H1 (cell line): ENCODE measurements around the gene BCAS1. TPM values are rescaled to one million over a fixed set of nuclear protein-coding genes. Genes with fewer than 3 reads are reported as not detected.

Source experiments
- CTCF ChIA-PET: fragments of 300-600 bp; sonication (Branson Sonifier 250); formaldehyde crosslinking; loops from one replicate; lab custom pipeline; 2021; ENCODE audit not compliant: partially characterized antibody; lab: Charles Lee
- POLR2A ChIA-PET: fragments of 300-600 bp; sonication (Branson Sonifier 250); formaldehyde crosslinking; loops from one replicate; lab custom pipeline; 2021; ENCODE audit warnings: inconsistent platforms; ENCODE audit not compliant: partially characterized antibody; lab: Charles Lee
- DNase-seq, 2 experiments: peaks; one replicate each; pipeline versions ENCODE4 v3.0.0 to v3.0.0-alpha.2; 2010 to 2022; ENCODE audit warnings: low spot score in 2 of 2, low read depth in 1 of 2, mixed read lengths in 1 of 2
- FAIRE-seq: peaks from 2 replicates; lab custom pipeline; 2011; peaks lifted over from hg19 to GRCh38; lab: Jason Lieb, UNC
- H2AFZ ChIP-seq: 2 replicates; pipeline ENCODE4 v1.8.1; 2012; ENCODE audit warnings: low read length, inconsistent platforms
- H2AK5ac ChIP-seq: 2 replicates; pipeline ENCODE4 v1.6.1; 2013; ENCODE audit warnings: low read depth, low read length
- H2BK120ac ChIP-seq: replicated peaks from 2 replicates; pipeline ENCODE3; 2013; ENCODE audit warnings: low read depth, low read length, inconsistent platforms
- H2BK12ac ChIP-seq: 2 replicates; pipeline ENCODE4 v1.6.1; 2013; ENCODE audit warnings: low read depth, low read length
- H2BK15ac ChIP-seq: 2 replicates; pipeline ENCODE4 v1.6.1; 2013; ENCODE audit warnings: low read length
- H2BK20ac ChIP-seq: 2 replicates; pipeline ENCODE4 v1.6.1; 2013; ENCODE audit warnings: low read length
- H2BK5ac ChIP-seq: 2 replicates; pipeline ENCODE4 v1.6.1; 2013; ENCODE audit warnings: low read depth, low read length
- H3K14ac ChIP-seq: 2 replicates; pipeline ENCODE4 v1.6.1; 2013; ENCODE audit warnings: inconsistent platforms; ENCODE audit not compliant: insufficient read length
- H3K18ac ChIP-seq: 2 replicates; pipeline ENCODE4 v1.6.1; 2013; ENCODE audit warnings: low read length; ENCODE audit errors: extremely low read depth
- H3K23ac ChIP-seq: 2 replicates; pipeline ENCODE4 v1.6.1; 2013; ENCODE audit warnings: inconsistent platforms; ENCODE audit not compliant: insufficient read length
- H3K23me2 ChIP-seq: 2 replicates; pipeline ENCODE4 v1.6.1; 2013; ENCODE audit warnings: low read depth, low read length
- H3K27ac ChIP-seq: 2 replicates; pipeline ENCODE4 v1.6.1; 2011; ENCODE audit warnings: low read depth, low read length, inconsistent platforms
- H3K27me3 ChIP-seq, 4 experiments: replicated peaks in 1 of 4; 1 replicate in 1 of 4; 2 replicates in 3 of 4; pipeline versions ENCODE4 v1.6.1 to v1.8.1; 2011 to 2013; ENCODE audit warnings: low read length in 3 of 4, mild to moderate bottlenecking in 3 of 4, inconsistent platforms in 2 of 4, mixed read lengths in 2 of 4, moderate library complexity in 1 of 4; ENCODE audit not compliant: control insufficient read depth in 3 of 4, insufficient read depth in 3 of 4; ENCODE audit errors: extremely low read depth in 1 of 4
- H3K36me3 ChIP-seq, 4 experiments: 2 replicates each; pipeline versions ENCODE4 v1.6.1 to v1.8.1; 2011 to 2013; ENCODE audit warnings: mild to moderate bottlenecking in 4 of 4, low read length in 3 of 4, moderate library complexity in 2 of 4, control low read depth in 1 of 4, inconsistent platforms in 1 of 4; ENCODE audit not compliant: insufficient read depth in 4 of 4, control insufficient read depth in 2 of 4
- H3K4ac ChIP-seq: replicated peaks from 2 replicates; pipeline ENCODE3; 2013; ENCODE audit warnings: low read length, low read depth, mixed read lengths, inconsistent platforms; ENCODE audit not compliant: insufficient read length
- H3K4me1 ChIP-seq, 4 experiments: replicated peaks in 1 of 4; 1 replicate in 1 of 4; 2 replicates in 3 of 4; pipeline versions ENCODE4 v1.6.1 to v1.8.1; 2011 to 2013; ENCODE audit warnings: low read length in 3 of 4, inconsistent platforms in 2 of 4, mixed read lengths in 1 of 4; ENCODE audit not compliant: insufficient read depth in 4 of 4, control insufficient read depth in 3 of 4
- H3K4me2 ChIP-seq, 2 experiments: 2 replicates each; pipeline versions ENCODE4 v1.6.1 to v1.8.1; 2011 to 2013; ENCODE audit warnings: low read depth in 2 of 2, low read length in 2 of 2, control low read depth in 1 of 2, inconsistent platforms in 1 of 2, mild to moderate bottlenecking in 1 of 2; ENCODE audit not compliant: insufficient read depth in 1 of 2
- H3K4me3 ChIP-seq, 4 experiments: fragments of 200-600, 300-600 bp in 1 of 4; sonication (generic), shearing (Covaris generic), sonication (Bioruptor Twin) in 1 of 4; 2 replicates each; pipeline versions ENCODE4 v1.5.1 to v1.8.1; 2011 to 2016; ENCODE audit warnings: low read length in 4 of 4, low read depth in 3 of 4, control low read depth in 2 of 4, inconsistent platforms in 2 of 4, mild to moderate bottlenecking in 2 of 4, mixed read lengths in 1 of 4, moderate library complexity in 1 of 4; ENCODE audit not compliant: insufficient read depth in 2 of 4; ENCODE audit errors: extremely low read depth in 1 of 4
- H3K56ac ChIP-seq: replicated peaks from 2 replicates; pipeline ENCODE3; 2013; ENCODE audit warnings: low read depth, mild to moderate bottlenecking, mixed read lengths, low read length, inconsistent platforms; ENCODE audit not compliant: insufficient read length
- H3K79me1 ChIP-seq: 2 replicates; pipeline ENCODE4 v1.6.1; 2013; ENCODE audit warnings: low read depth, low read length, control low read depth
- H3K79me2 ChIP-seq, 2 experiments: 2 replicates each; pipeline versions ENCODE4 v1.6.1 to v1.8.1; 2012 to 2013; ENCODE audit warnings: low read length in 2 of 2, mild to moderate bottlenecking in 2 of 2, inconsistent platforms in 1 of 2; ENCODE audit not compliant: insufficient read depth in 2 of 2, control insufficient read depth in 1 of 2
- H3K9ac ChIP-seq, 4 experiments: replicated peaks in 1 of 4; 1 replicate in 1 of 4; 2 replicates in 3 of 4; pipeline versions ENCODE4 v1.6.1 to v1.8.1; 2011 to 2013; ENCODE audit warnings: low read depth in 3 of 4, low read length in 3 of 4, control low read depth in 2 of 4, mild to moderate bottlenecking in 2 of 4, moderate library complexity in 2 of 4, inconsistent platforms in 1 of 4; ENCODE audit errors: extremely low read depth in 1 of 4
- H3K9me3 ChIP-seq, 2 experiments: 2 replicates each; pipeline versions ENCODE4 v1.6.1 to v1.8.1; 2012 to 2013; ENCODE audit warnings: mild to moderate bottlenecking in 2 of 2, moderate library complexity in 2 of 2, control low read depth in 1 of 2, inconsistent platforms in 1 of 2, low read depth in 1 of 2, low read length in 1 of 2, mixed read lengths in 1 of 2; ENCODE audit not compliant: insufficient read depth in 2 of 2
- H4K20me1 ChIP-seq, 2 experiments: replicated peaks in 1 of 2; 2 replicates each; pipeline versions ENCODE3 to v1.8.1; 2011 to 2013; ENCODE audit warnings: inconsistent platforms in 2 of 2, low read length in 2 of 2, mild to moderate bottlenecking in 1 of 2; ENCODE audit not compliant: insufficient read depth in 2 of 2, control insufficient read depth in 1 of 2
- H4K5ac ChIP-seq: 2 replicates; pipeline ENCODE4 v1.6.1; 2013; ENCODE audit warnings: low read length, low read depth, mixed read lengths, inconsistent platforms; ENCODE audit not compliant: insufficient read length
- H4K8ac ChIP-seq: 2 replicates; pipeline ENCODE4 v1.8.0; 2013; ENCODE audit warnings: mild to moderate bottlenecking, moderate library complexity, low read length, inconsistent platforms; ENCODE audit not compliant: insufficient read depth; ENCODE audit errors: extremely low read depth
- H4K91ac ChIP-seq: replicated peaks from 2 replicates; pipeline ENCODE3; 2013; ENCODE audit warnings: low read length, mixed read lengths, inconsistent platforms; ENCODE audit not compliant: insufficient read length
- BCL11A ChIP-seq, 2 experiments: IDR thresholded peaks; one replicate each; pipeline ENCODE4 v1.6.1; 2011; ENCODE audit warnings: low read depth in 2 of 2, low read length in 2 of 2, mild to moderate bottlenecking in 2 of 2
- CBX8 ChIP-seq: fragments of 300-800, 300-1000 bp; sonication (generic); IDR thresholded peaks from 2 replicates; pipeline ENCODE4 v1.7.1; 2016; ENCODE audit warnings: low read depth, low read length, borderline replicate concordance
- CEBPB ChIP-seq: IDR thresholded peaks from 2 replicates; pipeline ENCODE4 v1.6.1; 2012; ENCODE audit warnings: low read depth, low read length
- CREB1 ChIP-seq: IDR thresholded peaks from 2 replicates; pipeline ENCODE4 v1.6.1; 2012; ENCODE audit warnings: inconsistent platforms
- CTBP2 ChIP-seq: IDR thresholded peaks from 2 replicates; pipeline ENCODE4 v1.7.0; 2011; ENCODE audit warnings: borderline replicate concordance, mild to moderate bottlenecking, moderate library complexity, mixed read lengths, low read length; ENCODE audit not compliant: insufficient read depth, insufficient read length
- GABPA ChIP-seq: IDR thresholded peaks from 2 replicates; pipeline ENCODE4 v1.6.1; 2011; ENCODE audit warnings: mild to moderate bottlenecking, low read length, moderate library complexity, borderline replicate concordance; ENCODE audit not compliant: insufficient read depth
- KDM1A ChIP-seq: fragments of 200-600, 300-600 bp; sonication (generic); IDR thresholded peaks from 2 replicates; pipeline ENCODE4 v1.7.1; 2016; ENCODE audit warnings: mild to moderate bottlenecking, low read length, borderline replicate concordance
- NANOG ChIP-seq: IDR thresholded peaks from 2 replicates; pipeline ENCODE4 v1.6.1; 2011; ENCODE audit warnings: low read length, low read depth, mild to moderate bottlenecking, inconsistent platforms; ENCODE audit not compliant: insufficient read depth, poor library complexity, severe bottlenecking
- POLR2AphosphoS5 ChIP-seq: IDR thresholded peaks from 2 replicates; pipeline ENCODE4 v1.6.1; 2011; ENCODE audit warnings: low read depth, low read length
- RAD21 ChIP-seq, 2 experiments: IDR thresholded peaks in 1 of 2; conservative IDR thresholded peaks in 1 of 2; 2 replicates each; pipeline ENCODE4 v1.6.1; 2011; ENCODE audit warnings: low read depth in 2 of 2, low read length in 2 of 2, improper control_type of control experiment in 1 of 2, inconsistent platforms in 1 of 2, mild to moderate bottlenecking in 1 of 2, moderate library complexity in 1 of 2
- RBBP5 ChIP-seq: IDR thresholded peaks from 2 replicates; pipeline ENCODE4 v1.7.1; 2012; ENCODE audit warnings: low read depth, mild to moderate bottlenecking, inconsistent platforms, low read length, moderate library complexity, borderline replicate concordance
- YY1 ChIP-seq: IDR thresholded peaks from 2 replicates; pipeline ENCODE4 v1.6.1; 2011; ENCODE audit warnings: low read depth, mild to moderate bottlenecking, low read length
- WGBS, 2 experiments: shearing (Covaris generic) in 1 of 2; methylation state at CpG; one replicate each; pipeline versions ENCODE4 v1.1.6 to v1.1.7; 2013 to 2015; ENCODE audit warnings: low lambda C conversion rate in 2 of 2, mixed read lengths in 2 of 2, inconsistent platforms in 1 of 2, low coverage in 1 of 2, missing lambda C conversion rate in 1 of 2; ENCODE audit not compliant: insufficient replicate concordance in 2 of 2, insufficient coverage in 1 of 2, insufficient read length in 1 of 2; ENCODE audit errors: extremely low coverage in 1 of 2, missing lambda C conversion rate in 1 of 2; 5-methylcytosine and 5-hydroxymethylcytosine counted together
- polyA plus RNA-seq, 7 experiments: library from polyadenylated mRNA; depleted of rRNA in 3 of 7; stranded (reverse) in 5 of 7; unstranded in 2 of 7; fragments of >200 nt in 5 of 7; fragments of 200-250 nt in 2 of 7; gene quantifications; 1 replicate in 5 of 7; 2 replicates in 1 of 7; 4 replicates in 1 of 7; pipeline versions ENCODE4 v1.2.1 to v1.2.3, GENCODE V29; 2011 to 2013; ENCODE audit warnings: missing spikeins in 2 of 7, mixed read lengths in 2 of 7
- total RNA-seq: library from RNA; stranded (reverse); fragmentation: NEBNext Ultra II Directional; extraction: Animal tissue kit (Norgen Biotek cat#: 25700); gene quantifications from 2 replicates; pipeline ENCODE4 v1.2.1, GENCODE V29; 2021
- TF ChIP-seq, protein P1 (sequence below): IDR thresholded peaks from 2 replicates; pipeline ENCODE4 v1.6.1; 2012; ENCODE audit warnings: inconsistent platforms

Gene BCAS1
- total and polyA plus RNA-seq, 2 of the 8 experiments (the other 6 are each of a cell fraction or from before 2014, with no cell fraction given) = 0.06 to 0.19 TPM

DNA sequence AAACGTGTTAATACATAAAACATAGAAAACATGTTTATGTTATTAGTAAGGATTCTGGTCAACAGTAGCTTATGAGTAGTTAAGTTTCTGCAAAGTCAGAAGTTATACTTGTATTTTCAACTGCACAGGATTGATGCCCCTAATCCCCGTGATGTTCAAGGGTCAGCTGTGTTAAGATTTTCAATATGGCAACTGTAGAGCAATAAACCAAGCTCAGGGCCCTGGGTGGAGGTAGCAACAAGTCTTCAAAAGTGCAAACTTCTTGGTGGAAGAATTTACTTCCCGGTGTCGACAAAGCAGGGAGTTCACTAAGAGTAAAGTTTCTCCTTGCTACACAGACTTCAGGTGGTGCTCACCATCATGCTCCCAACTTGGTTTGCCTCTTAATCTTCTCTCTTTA, 4.1 kb upstream of the BCAS1 start:
- Histone ChIP-seq H3K4ac (no peak overlapping the region), H3K27me3 (no peaks in the 10 kb centered on the region), H4K8ac (no peak overlapping the region), H2BK12ac (no peak overlapping the region), H3K56ac (no peak overlapping the region), H3K14ac (no peak overlapping the region), H2BK20ac (no peak overlapping the region), H3K4me1 (peaks cover under 1 to 12% (median 9%) of the 10 kb centered on the region in 4 experiments), H3K4me2 (no peak overlapping the region), H4K20me1 (no peaks in the 10 kb centered on the region), H4K5ac (no peak overlapping the region), H3K18ac (no peak overlapping the region), H3K27ac (no peak overlapping the region), H2AK5ac (no peak overlapping the region), H2AFZ (no peak overlapping the region), H3K9me3 (no peaks in the 10 kb centered on the region), H3K23ac (no peak overlapping the region), H3K4me3 (no peak overlapping the region), H3K79me1 (no peaks in the 10 kb centered on the region), H4K91ac (no peak overlapping the region), H2BK5ac (no peak overlapping the region), H2BK15ac (no peak overlapping the region), H3K23me2 (no peaks in the 10 kb centered on the region), H3K36me3 (no peaks in the 10 kb centered on the region), H2BK120ac (no peak overlapping the region), H3K9ac (no peak overlapping the region), H3K79me2 (no peaks in the 10 kb centered on the region)
- 88% methylated on average over 4 of the region's 4 CpGs; no CpG with 5 or more reads in 1 of the 2 experiments for WGBS, 2 experiments
- ChIA-PET POLR2A (no interaction called here), CTCF (interaction anchor here (0.6 to 3.1 kb wide), 4 partner anchors 22 to 30 kb away, joined by 3 to 10 read pairs (median 6); no protein-coding TSS in a partner anchor)
- no peak for FAIRE-seq
- no peak for DNase-seq
- TF ChIP-seq KDM1A = no peak
- TF ChIP-seq YY1 = no peak
- no peak for TF ChIP-seq CBX8
- no peak for TF ChIP-seq GABPA
- TF ChIP-seq, protein P1, sequence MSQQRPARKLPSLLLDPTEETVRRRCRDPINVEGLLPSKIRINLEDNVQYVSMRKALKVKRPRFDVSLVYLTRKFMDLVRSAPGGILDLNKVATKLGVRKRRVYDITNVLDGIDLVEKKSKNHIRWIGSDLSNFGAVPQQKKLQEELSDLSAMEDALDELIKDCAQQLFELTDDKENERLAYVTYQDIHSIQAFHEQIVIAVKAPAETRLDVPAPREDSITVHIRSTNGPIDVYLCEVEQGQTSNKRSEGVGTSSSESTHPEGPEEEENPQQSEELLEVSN = no peak
- no peak for TF ChIP-seq CTBP2
- TF ChIP-seq RBBP5 = no peak
- TF ChIP-seq NANOG = no peak
- no peak for TF ChIP-seq CEBPB
- TF ChIP-seq CREB1 = no peak
- TF ChIP-seq POLR2AphosphoS5 = no peak
- TF ChIP-seq RAD21 (IDR thresholded peaks at IDR 0.05 in 1 of 2, conservative IDR thresholded peaks at IDR 0.05 in 1 of 2; ENCODE audit: low read depth in 2 of 2, low read length in 2 of 2) = no peak
- TF ChIP-seq BCL11A (IDR thresholded peaks at IDR 0.05; ENCODE audit: low read depth in 2 of 2, low read length in 2 of 2) = no peak
